ENCODE results near the gene GPR37L1. TPM values are rescaled to one million over a fixed set of nuclear protein-coding genes. Genes with fewer than 3 reads are reported as not detected.

Gene GPR37L1
- total and polyA plus RNA-seq, 2 of the 4 experiments (the other 2 are of a cell fraction): 0.02 TPM; not detected in 1

DNA sequence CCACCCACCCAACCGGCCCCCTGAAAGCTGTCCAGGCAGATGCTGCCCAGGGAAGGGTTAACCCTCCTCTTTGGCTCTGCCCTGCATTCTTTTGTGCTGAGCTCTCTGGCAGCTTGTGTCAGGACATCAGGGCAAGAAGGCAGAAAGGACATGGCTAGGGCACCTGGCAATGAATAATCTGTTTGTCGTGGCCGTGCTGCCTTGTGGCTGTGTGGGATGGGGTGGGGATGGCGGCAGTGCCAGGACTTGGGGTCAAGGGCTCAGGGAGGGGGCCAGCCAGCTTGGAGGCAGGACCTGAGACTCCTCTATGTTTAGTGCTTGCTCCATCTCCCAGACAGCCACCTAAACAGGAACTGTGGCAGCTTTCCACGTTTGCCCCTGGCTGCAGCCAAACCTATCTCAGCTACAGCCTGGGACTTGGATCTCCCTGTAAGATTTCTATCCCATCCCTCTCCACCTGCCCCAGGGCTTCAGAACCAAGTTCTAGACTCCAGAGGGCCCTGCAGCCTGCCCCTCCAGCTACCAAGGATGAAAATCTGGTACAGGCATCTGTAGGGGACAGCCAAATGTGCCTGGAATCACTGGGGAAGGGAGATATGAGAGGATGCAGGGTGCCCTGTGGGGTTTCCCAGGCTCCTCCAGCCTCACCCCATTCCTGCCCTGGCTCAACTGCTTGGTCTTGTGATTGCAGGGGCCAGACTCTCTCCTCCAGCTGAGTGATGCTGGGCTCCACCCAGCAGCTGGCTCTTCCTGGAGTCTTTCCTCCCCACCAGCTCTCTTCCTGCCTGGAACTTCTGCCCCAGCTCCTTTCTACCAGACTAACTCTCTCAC lies 9.6 kb upstream of the GPR37L1 start:
- POLR2A ChIA-PET (ENCODE audit: unreplicated experiment): interaction anchor here (0.7 kb wide), 1 partner anchor 37 kb away, joined by 3 read pairs; no protein-coding TSS in a partner anchor
- Histone ChIP-seq H3K56ac (ENCODE audit: extremely low read depth, insufficient read depth, low read length) (no peak overlapping the region), H3K79me1 (ENCODE audit: low read depth in 1 of 2, low read length in 2 of 2) (no peaks in the 10 kb centered on the region), H3K4ac (ENCODE audit: low read depth, low read length) (no peak overlapping the region), H3K4me3 (ENCODE audit: insufficient read depth, low read depth, low read length) (no peak overlapping the region), H3K18ac (ENCODE audit: low read depth, low read length) (no peak overlapping the region), H4K5ac (ENCODE audit: low read depth, low read length) (no peak overlapping the region), H2BK20ac (ENCODE audit: low read depth, low read length) (no peak overlapping the region), H3K4me2 (ENCODE audit: low read depth, low read length) (peak overlapping the region; percentile 7; the same call in 1 of the 2 replicates), H4K91ac (ENCODE audit: insufficient read depth, low read depth, low read length) (no peak overlapping the region), H2AFZ (replicated peaks; ENCODE audit: low read length, poor library complexity) (peak overlapping the region; percentile 61), H3K14ac (replicated peaks; ENCODE audit: low read depth, low read length) (no peak overlapping the region), H3K27me3 (ENCODE audit: control insufficient read depth, insufficient read depth, low read length) (0 out of 2 replicates have a peak, but pooled peaks cover 2% of the 10 kb centered on the region), H2BK15ac (ENCODE audit: low read depth, low read length) (no peak overlapping the region; the same call in 2 of the 3 replicates), H3K9me3 (ENCODE audit: control insufficient read depth, insufficient read depth, low read length) (no peaks in the 10 kb centered on the region), H4K8ac (ENCODE audit: low read depth in 2 of 2, low read length in 2 of 2) (no peak overlapping the region; a peak in 1 of 4 replicates), H2AK9ac (replicated peaks; ENCODE audit: low read depth, low read length, poor library complexity) (peak overlapping the region; percentile 86), H3K27ac (ENCODE audit: insufficient read depth, low read length) (no peak overlapping the region), H3K9me1 (ENCODE audit: insufficient read depth, low read length) (no peaks in the 10 kb centered on the region), H2BK5ac (ENCODE audit: low read depth, low read length, poor library complexity, severe bottlenecking) (no peak overlapping the region), H4K20me1 (ENCODE audit: insufficient read depth, low read length) (no peaks in the 10 kb centered on the region), H3K23ac (ENCODE audit: low read depth, low read length) (no peak overlapping the region), H3K9ac (ENCODE audit: low read depth, low read length) (no peak overlapping the region), H2AK5ac (ENCODE audit: low read depth, low read length) (no peak overlapping the region), H2BK120ac (ENCODE audit: low read depth, low read length) (no peak overlapping the region; the same call in 1 of the 2 replicates), H3K36me3 (ENCODE audit: control insufficient read depth, insufficient read depth, low read length) (no peaks in the 10 kb centered on the region), H3K4me1 (ENCODE audit: control insufficient read depth, insufficient read depth, low read length) (peaks cover 6% of the 10 kb centered on the region; the same call in 1 of the 2 replicates)
- intact Hi-C loops (cut with micrococcal nuclease) (loop anchor here (10.0 kb wide), 1 partner anchor 228 kb away; the partner anchor contains the start of gene SHISA4), dilution Hi-C loops (cut with HindIII; ENCODE audit: low sequenced_read_pairs, unreplicated experiment) (no loop called here), in situ Hi-C loops (cut with MboI; ENCODE audit: low sequenced_read_pairs) (no loop called here)
- BruUV-seq (replicated peaks): no TSS peak
- TF ChIP-seq NFE2L2 (IDR thresholded peaks at IDR 0.05; ENCODE audit: low read depth, low read length) (no peak), POLR2A (IDR thresholded peaks at IDR 0.05; ENCODE audit: low read depth, low read length) (no peak), RCOR1 (IDR thresholded peaks at IDR 0.05; ENCODE audit: insufficient replicate concordance, low read length) (no peak), CEBPB (IDR thresholded peaks at IDR 0.05; ENCODE audit: low read depth, low read length) (no peak), RFX5 (IDR thresholded peaks at IDR 0.05; ENCODE audit: low read depth, low read length) (no peak), RAD21 (IDR thresholded peaks at IDR 0.05; ENCODE audit: low read length) (no peak), FOS (IDR thresholded peaks at IDR 0.05; ENCODE audit: low read depth, low read length) (no peak)
- TF ChIP-seq, protein P1, sequence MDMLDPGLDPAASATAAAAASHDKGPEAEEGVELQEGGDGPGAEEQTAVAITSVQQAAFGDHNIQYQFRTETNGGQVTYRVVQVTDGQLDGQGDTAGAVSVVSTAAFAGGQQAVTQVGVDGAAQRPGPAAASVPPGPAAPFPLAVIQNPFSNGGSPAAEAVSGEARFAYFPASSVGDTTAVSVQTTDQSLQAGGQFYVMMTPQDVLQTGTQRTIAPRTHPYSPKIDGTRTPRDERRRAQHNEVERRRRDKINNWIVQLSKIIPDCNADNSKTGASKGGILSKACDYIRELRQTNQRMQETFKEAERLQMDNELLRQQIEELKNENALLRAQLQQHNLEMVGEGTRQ (IDR thresholded peaks at IDR 0.05; ENCODE audit: low read depth, low read length): no peak
- WGBS, 2 experiments (ENCODE audit: extremely low coverage in 2 of 2, insufficient read length in 1 of 2): no CpG with 5 or more reads among the region's 5 CpGs
- CTCF ChIA-PET: interaction anchor here (0.9 to 1.0 kb wide), 2 partner anchors 21 to 108 kb away, joined by 3 to 4 read pairs; no protein-coding TSS in a partner anchor
- ATAC-seq (ENCODE audit: low read depth) (peak; percentile 73), DNase-seq (peak; percentile 11)

Measured in IMR-90 (cell line).